NCI-H2196 treated with DMSO at 0.1 percent for 48 hours (cell line): ENCODE measurements around the gene KLF7.

Experiments
- DNase-seq: peaks from one replicate; lab custom pipeline; 2025; ENCODE audit not compliant: unreplicated experiment; lab: John Stamatoyannopoulos, UW

The KLF7 gene

GRCh38 chr2:207097278-207097677 is 68.5 kb downstream of the KLF7 start:
- no peak for DNase-seq

- DNase-seq, result no peak
Measured at GRCh38 chr2:207095963-207096362, 69.8 kb downstream of the KLF7 start.

- DNase-seq, result no peak
Measured at GRCh38 chr2:207093234-207093633, 72.5 kb downstream of the KLF7 start.

- no peak for DNase-seq
Measured at GRCh38 chr2:207092818-207093217, 72.9 kb downstream of the KLF7 start.

GRCh38 chr2:207091928-207092327 is 73.8 kb downstream of the KLF7 start:
- no peak for DNase-seq

- no peak for DNase-seq
Measured at GRCh38 chr2:207091176-207091575, 74.6 kb downstream of the KLF7 start.

- DNase-seq, result no peak
Measured at GRCh38 chr2:207090389-207090788, 75.4 kb downstream of the KLF7 start.

- DNase-seq, result no peak
Measured at GRCh38 chr2:207088839-207089238, 76.9 kb downstream of the KLF7 start.

GRCh38 chr2:207088276-207088675 is 77.5 kb downstream of the KLF7 start:
- DNase-seq, result no peak

- no peak for DNase-seq
Measured at GRCh38 chr2:207087046-207087902, 78.5 kb downstream of the KLF7 start.

- DNase-seq, result no peak
Measured at GRCh38 chr2:207086136-207086535, 79.6 kb downstream of the KLF7 start.

GRCh38 chr2:207085110-207085509 is 80.6 kb downstream of the KLF7 start:
- DNase-seq, result no peak

- no peak for DNase-seq
Measured at GRCh38 chr2:207083361-207084110, 82.2 kb downstream of the KLF7 start.

- no peak for DNase-seq
Measured at GRCh38 chr2:207082619-207083018, 83.1 kb downstream of the KLF7 start.

- no peak for DNase-seq
Measured at GRCh38 chr2:207078186-207078798, 87.5 kb downstream of the KLF7 start.

GRCh38 chr2:207077266-207077665 is 88.5 kb downstream of the KLF7 start:
- DNase-seq, result no peak

- no peak for DNase-seq
Measured at GRCh38 chr2:207075456-207075855, 90.3 kb downstream of the KLF7 start.

GRCh38 chr2:207073801-207074678 is 91.7 kb downstream of the KLF7 start:
- DNase-seq, result no peak

GRCh38 chr2:207073412-207073800 is 92.3 kb downstream of the KLF7 start:
- no peak for DNase-seq

- DNase-seq, result no peak
Measured at GRCh38 chr2:207072571-207072970, 93.2 kb downstream of the KLF7 start.

GRCh38 chr2:207071820-207072219 is 93.9 kb downstream of the KLF7 start:
- no peak for DNase-seq
